ENCODE data around the gene LETM1. TPM values are rescaled to one million over a fixed set of nuclear protein-coding genes. Genes with fewer than 3 reads are reported as not detected.
A peak's percentile ranks its signal among the peaks of the same experiment; 100 is the strongest.

Gene LETM1
- total and polyA plus RNA-seq, 4 donors, result 12.2 to 46.9 (median 24.1) TPM

DNA sequence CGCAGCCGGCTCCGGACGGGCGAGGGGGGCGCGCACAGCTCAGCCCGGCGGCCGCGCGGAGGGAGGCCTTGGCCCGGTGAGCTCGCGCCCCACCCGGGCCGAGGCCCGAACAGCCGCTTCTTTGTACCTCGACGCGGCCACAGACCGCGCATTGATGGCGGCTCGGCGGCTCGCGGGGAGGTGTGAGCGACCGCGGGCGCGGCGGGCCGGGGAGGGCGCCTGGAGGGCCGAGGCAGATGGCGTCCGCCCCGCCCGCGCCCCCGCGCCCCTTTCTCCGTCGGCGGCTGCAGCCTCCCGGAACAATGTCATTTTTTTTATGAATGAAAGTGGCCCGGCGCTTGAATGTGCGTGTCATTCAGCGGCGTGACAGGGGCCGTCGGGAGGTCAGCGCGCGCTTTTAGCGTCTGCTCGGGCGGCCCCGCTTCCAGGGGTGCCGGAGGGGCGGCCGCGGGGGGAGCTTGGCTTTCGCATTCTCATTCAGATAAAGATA lies 61.1 kb downstream of the LETM1 start (continued):
- TF ChIP-seq, protein P1, sequence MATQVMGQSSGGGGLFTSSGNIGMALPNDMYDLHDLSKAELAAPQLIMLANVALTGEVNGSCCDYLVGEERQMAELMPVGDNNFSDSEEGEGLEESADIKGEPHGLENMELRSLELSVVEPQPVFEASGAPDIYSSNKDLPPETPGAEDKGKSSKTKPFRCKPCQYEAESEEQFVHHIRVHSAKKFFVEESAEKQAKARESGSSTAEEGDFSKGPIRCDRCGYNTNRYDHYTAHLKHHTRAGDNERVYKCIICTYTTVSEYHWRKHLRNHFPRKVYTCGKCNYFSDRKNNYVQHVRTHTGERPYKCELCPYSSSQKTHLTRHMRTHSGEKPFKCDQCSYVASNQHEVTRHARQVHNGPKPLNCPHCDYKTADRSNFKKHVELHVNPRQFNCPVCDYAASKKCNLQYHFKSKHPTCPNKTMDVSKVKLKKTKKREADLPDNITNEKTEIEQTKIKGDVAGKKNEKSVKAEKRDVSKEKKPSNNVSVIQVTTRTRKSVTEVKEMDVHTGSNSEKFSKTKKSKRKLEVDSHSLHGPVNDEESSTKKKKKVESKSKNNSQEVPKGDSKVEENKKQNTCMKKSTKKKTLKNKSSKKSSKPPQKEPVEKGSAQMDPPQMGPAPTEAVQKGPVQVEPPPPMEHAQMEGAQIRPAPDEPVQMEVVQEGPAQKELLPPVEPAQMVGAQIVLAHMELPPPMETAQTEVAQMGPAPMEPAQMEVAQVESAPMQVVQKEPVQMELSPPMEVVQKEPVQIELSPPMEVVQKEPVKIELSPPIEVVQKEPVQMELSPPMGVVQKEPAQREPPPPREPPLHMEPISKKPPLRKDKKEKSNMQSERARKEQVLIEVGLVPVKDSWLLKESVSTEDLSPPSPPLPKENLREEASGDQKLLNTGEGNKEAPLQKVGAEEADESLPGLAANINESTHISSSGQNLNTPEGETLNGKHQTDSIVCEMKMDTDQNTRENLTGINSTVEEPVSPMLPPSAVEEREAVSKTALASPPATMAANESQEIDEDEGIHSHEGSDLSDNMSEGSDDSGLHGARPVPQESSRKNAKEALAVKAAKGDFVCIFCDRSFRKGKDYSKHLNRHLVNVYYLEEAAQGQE (IDR thresholded peaks at IDR 0.05), result no peak
- no peak for TF ChIP-seq EGR1 (IDR thresholded peaks at IDR 0.05; ENCODE audit: low read depth in 2 of 2)

DNA sequence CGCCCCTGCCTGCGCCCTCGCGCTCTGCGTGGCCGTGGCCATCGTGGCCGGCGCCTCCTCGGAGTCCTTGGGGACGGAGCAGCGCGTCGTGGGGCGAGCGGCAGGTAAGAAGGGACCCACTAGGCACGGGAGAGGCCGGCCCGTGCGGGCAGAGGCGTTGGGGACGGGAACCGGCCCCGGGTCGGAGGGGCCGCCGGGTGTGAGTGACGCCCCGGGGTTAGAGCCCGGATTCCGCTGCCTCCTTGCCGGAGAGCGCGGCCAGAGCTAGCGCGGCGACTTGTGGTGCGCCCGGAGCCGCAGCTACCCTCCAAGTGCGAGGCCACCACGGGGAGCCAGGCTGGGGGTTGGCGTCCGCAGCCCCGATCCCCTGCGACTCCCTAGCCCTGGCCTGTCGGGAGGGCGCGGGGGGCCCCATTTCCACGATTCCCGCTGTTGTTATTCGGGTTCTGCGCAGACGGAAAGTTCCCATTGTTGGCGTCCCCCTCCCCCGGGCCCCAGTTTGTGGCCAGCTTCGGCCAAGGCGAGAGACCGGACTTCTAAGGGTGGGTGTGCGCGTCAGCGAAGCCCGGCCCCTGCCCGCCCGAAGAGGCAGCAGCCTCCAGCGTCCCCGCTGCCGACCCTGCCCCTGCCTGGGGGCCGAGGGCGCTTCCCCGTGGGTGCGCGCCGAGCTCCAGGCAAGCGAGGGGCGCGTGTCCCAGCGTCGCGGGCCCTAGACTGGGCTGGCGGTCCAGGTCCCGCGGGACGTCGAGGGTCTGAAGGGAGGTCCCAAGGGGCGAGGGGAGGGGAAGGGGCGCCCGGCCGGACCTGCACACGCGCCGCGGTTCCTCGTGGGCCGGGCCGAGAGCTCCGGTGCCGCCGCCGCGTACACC lies 61.8 kb downstream of the LETM1 start:
- H3K27ac ChIP-seq (ENCODE audit: low read depth in 1 of 2, low read length in 2 of 2), result peak overlapping the region; percentile 90 to 92
- H3K4me1 ChIP-seq (ENCODE audit: control insufficient read depth in 4 of 4, insufficient read depth in 4 of 4, low read length in 3 of 4), result peaks cover 21 to 48% (median 35%) of the 10 kb centered on the region in 4 donors
- no peaks in the 10 kb centered on the region for H3K27me3 ChIP-seq (ENCODE audit: control insufficient read depth in 4 of 4, insufficient read depth in 4 of 4, low read length in 3 of 4)
- peak overlapping the region; percentile 22 to 57 for H3K9ac ChIP-seq (ENCODE audit: low read depth in 1 of 2, low read length in 2 of 2)
- no peak for DNase-seq (ENCODE audit: low spot score)
- TF ChIP-seq, protein P1 (IDR thresholded peaks at IDR 0.05), result no peak
- TF ChIP-seq RAD21 (IDR thresholded peaks at IDR 0.05) (no peak), FOXA2 (IDR thresholded peaks at IDR 0.05) (no peak), GABPA (IDR thresholded peaks at IDR 0.05 in 1 of 2, conservative IDR thresholded peaks at IDR 0.05 in 1 of 2) (no peak)
- H3K4me3 ChIP-seq (ENCODE audit: low read depth in 1 of 3, low read length in 3 of 3), result peak overlapping the region; percentile 53 to 94 (median 87)
- 1% methylated on average over 101 of the region's 101 CpGs for WGBS
- no peaks in the 10 kb centered on the region for H3K9me3 ChIP-seq (ENCODE audit: control insufficient read depth in 4 of 4, low read length in 3 of 4)
- no peaks in the 10 kb centered on the region for H3K36me3 ChIP-seq (ENCODE audit: control insufficient read depth in 4 of 4, insufficient read depth in 3 of 4, low read depth in 1 of 4, low read length in 3 of 4)

DNA sequence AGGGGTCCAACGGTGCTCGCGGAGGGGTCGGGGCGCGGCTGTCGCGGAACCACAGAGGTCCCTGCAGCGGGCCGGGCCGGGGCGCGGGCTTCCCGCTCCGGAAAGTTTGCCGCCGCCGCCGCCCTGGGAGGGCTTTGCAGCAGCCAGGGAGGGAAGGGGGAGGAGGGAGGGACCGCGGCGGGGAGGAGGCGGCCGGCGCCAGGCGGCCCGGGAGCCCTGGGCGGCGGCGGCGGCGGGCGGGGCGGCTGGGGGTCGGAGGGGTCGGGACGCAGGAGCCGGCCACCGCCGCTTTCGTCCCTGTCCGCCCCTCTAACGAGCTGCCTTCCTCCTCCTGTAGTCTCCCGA lies 62.5 kb downstream of the LETM1 start:
- no peaks in the 10 kb centered on the region for H3K9me3 ChIP-seq (ENCODE audit: control insufficient read depth in 4 of 4, low read length in 3 of 4)
- no peak for DNase-seq (ENCODE audit: low spot score)
- no peak overlapping the region for H3K9ac ChIP-seq (ENCODE audit: low read depth in 1 of 2, low read length in 2 of 2)
- peak overlapping the region in 1 of 2 donors; percentile 64 for H3K27ac ChIP-seq (ENCODE audit: low read depth in 1 of 2, low read length in 2 of 2)
- WGBS, result under 1% methylated on average over 44 of the region's 44 CpGs
- TF ChIP-seq EGR1 (IDR thresholded peaks at IDR 0.05; ENCODE audit: low read depth in 2 of 2) (no peak), SP1 (IDR thresholded peaks at IDR 0.05) (peak; percentile 13)
- no peaks in the 10 kb centered on the region for H3K27me3 ChIP-seq (ENCODE audit: control insufficient read depth in 4 of 4, insufficient read depth in 4 of 4, low read length in 3 of 4)
- no peaks in the 10 kb centered on the region for H3K36me3 ChIP-seq (ENCODE audit: control insufficient read depth in 4 of 4, insufficient read depth in 3 of 4, low read depth in 1 of 4, low read length in 3 of 4)
- H3K4me1 ChIP-seq (ENCODE audit: control insufficient read depth in 4 of 4, insufficient read depth in 4 of 4, low read length in 3 of 4), result peaks cover 20 to 41% (median 29%) of the 10 kb centered on the region in 4 donors
- peak overlapping the region in 2 of 3 donors; percentile 87 to 94 for H3K4me3 ChIP-seq (ENCODE audit: low read depth in 1 of 3, low read length in 3 of 3)

All from liver (tissue), 9 donors.